Gastrocnemius medialis (tissue), 4 donors: ENCODE measurements around the gene NRCAM.

ENCODE experiments used
- POLR2A ChIP-seq, 2 donors: fragments of 450-650 bp; IDR thresholded peaks; one replicate each; pipeline ENCODE4 v1.6.1; 2017; ENCODE audit warnings: antibody characterized with exemption in 2 of 2, mild to moderate bottlenecking in 2 of 2, moderate library complexity in 2 of 2
- TF ChIP-seq, protein P1 (sequence below), 5 experiments: fragments of 450-650 bp in 3 of 5; fragments of 200-600 bp in 2 of 5; sonication (generic) in 2 of 5; IDR thresholded peaks in 4 of 5; conservative IDR thresholded peaks in 1 of 5; 1 replicate in 4 of 5; 2 replicates in 1 of 5; pipeline ENCODE4 v1.5.1; 2016 to 2019; ENCODE audit warnings: antibody characterized with exemption in 5 of 5, mild to moderate bottlenecking in 3 of 5, moderate library complexity in 3 of 5

DNA sequence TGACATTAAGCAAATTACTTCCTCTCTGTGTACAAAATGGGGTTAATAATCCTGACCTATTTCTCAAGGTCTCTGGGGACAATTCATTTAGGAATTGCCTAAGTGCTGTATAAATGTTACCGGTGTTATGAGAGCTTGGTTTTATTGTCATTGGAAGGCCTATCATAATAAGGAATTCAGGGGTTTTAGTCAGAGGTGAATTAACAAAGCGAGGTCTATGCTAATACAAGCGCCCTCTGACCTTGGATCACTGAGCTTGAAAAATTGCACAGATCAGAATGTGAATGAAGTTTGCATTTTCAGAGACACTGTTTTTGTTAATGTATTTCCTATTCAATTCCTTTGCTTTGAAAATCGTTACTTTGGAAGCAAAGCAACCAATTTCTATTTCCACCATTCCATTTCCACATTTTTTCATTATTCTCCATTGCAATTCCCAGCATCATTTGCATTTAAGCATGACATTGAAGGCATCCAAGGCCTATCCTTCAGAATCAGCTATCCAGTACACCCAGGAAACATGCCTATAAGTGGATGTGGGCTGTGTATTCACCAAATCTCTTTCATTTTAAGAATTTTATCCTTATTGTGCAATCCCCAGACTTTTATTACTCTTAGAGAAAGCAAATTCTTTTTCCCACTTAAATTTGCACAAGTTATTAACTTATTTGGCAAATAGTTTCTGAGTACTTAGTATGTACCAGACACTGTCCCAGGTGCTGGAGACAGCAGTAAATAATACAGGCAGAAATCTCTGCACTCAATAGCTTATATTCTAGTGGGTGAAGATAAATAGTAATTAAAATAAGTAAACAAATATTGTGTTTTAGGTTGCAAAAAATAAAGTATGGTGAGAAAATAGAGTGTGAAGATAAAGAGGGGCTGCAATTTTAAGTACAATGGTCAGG is 133.1 kb downstream of the NRCAM start:
- TF ChIP-seq, protein P1, sequence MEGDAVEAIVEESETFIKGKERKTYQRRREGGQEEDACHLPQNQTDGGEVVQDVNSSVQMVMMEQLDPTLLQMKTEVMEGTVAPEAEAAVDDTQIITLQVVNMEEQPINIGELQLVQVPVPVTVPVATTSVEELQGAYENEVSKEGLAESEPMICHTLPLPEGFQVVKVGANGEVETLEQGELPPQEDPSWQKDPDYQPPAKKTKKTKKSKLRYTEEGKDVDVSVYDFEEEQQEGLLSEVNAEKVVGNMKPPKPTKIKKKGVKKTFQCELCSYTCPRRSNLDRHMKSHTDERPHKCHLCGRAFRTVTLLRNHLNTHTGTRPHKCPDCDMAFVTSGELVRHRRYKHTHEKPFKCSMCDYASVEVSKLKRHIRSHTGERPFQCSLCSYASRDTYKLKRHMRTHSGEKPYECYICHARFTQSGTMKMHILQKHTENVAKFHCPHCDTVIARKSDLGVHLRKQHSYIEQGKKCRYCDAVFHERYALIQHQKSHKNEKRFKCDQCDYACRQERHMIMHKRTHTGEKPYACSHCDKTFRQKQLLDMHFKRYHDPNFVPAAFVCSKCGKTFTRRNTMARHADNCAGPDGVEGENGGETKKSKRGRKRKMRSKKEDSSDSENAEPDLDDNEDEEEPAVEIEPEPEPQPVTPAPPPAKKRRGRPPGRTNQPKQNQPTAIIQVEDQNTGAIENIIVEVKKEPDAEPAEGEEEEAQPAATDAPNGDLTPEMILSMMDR (IDR thresholded peaks at IDR 0.05 in 4 of 5, conservative IDR thresholded peaks at IDR 0.05 in 1 of 5), result no peak
- TF ChIP-seq POLR2A (IDR thresholded peaks at IDR 0.05), result no peak
